ENCODE results near the gene MALRD1. TPM values are rescaled to one million over a fixed set of nuclear protein-coding genes. Genes with fewer than 3 reads are reported as not detected.
A peak's percentile ranks its signal among the peaks of the same experiment; 100 is the strongest.

Gene MALRD1
- total RNA-seq, 1 donor: 1.7 TPM

- TF ChIP-seq CTCF (IDR thresholded peaks at IDR 0.05; ENCODE audit: insufficient read depth, low read depth, low read length): no peak
- no peak overlapping the region for H3K4me3 ChIP-seq (ENCODE audit: low read depth, low read length)
- no peak for DNase-seq (ENCODE audit: low read depth)
Observed at GRCh38 chr10:19775296-19775695, 726.7 kb downstream of the MALRD1 start.

- no peak overlapping the region for H3K4me3 ChIP-seq (ENCODE audit: low read depth, low read length)
- no peak for TF ChIP-seq CTCF (IDR thresholded peaks at IDR 0.05; ENCODE audit: insufficient read depth, low read depth, low read length)
- no peak for DNase-seq (ENCODE audit: low read depth)
Observed at GRCh38 chr10:19777806-19778205, 729.2 kb downstream of the MALRD1 start.

GRCh38 chr10:19778996-19779395 lies 730.4 kb downstream of the MALRD1 start:
- peak; percentile 16 for DNase-seq (ENCODE audit: low read depth)
- no peak overlapping the region for H3K4me3 ChIP-seq (ENCODE audit: low read depth, low read length)
- no peak for TF ChIP-seq CTCF (IDR thresholded peaks at IDR 0.05; ENCODE audit: insufficient read depth, low read depth, low read length)

GRCh38 chr10:19782430-19783089 lies 734.0 kb downstream of the MALRD1 start:
- no peak for DNase-seq (ENCODE audit: low read depth)
- H3K4me3 ChIP-seq (ENCODE audit: low read depth, low read length): no peak overlapping the region
- TF ChIP-seq CTCF (IDR thresholded peaks at IDR 0.05; ENCODE audit: insufficient read depth, low read depth, low read length): no peak

- no peak for DNase-seq (ENCODE audit: low read depth)
- no peak for TF ChIP-seq CTCF (IDR thresholded peaks at IDR 0.05; ENCODE audit: insufficient read depth, low read depth, low read length)
- H3K4me3 ChIP-seq (ENCODE audit: low read depth, low read length): no peak overlapping the region
Observed at GRCh38 chr10:19783721-19784120, 735.1 kb downstream of the MALRD1 start.

Small RNAs within 50 kb of the gene (small RNA-seq; reads per million reads assigned to genes)
- gene AL354695.1 (not detected), gene HMGN1P20 (not detected), gene RF00012 (0.28 reads per million), gene RNA5SP303 (2.2 reads per million, percentile 55 among the genes with 10 or more reads in this experiment)

Measured in fibroblast of villous mesenchyme (primary cell).